T-helper 1 cell treated with Interleukin-12 subunit alpha and Interleukin-12 subunit beta and Interleukin-4 antibody, amounts not matched to agents 30 ng/mL and 1 ng/mL, for 36 hours (primary cell): ENCODE measurements around the gene TMEM132A. TPM values are rescaled to one million over a fixed set of nuclear protein-coding genes. Genes with fewer than 3 reads are reported as not detected.

ENCODE experiments used
- intact Hi-C: fragments of 100-400 bp; cut with micrococcal nuclease; formaldehyde crosslinking; loops from one replicate; pipeline ENCODE4 v1.15.1; 2024
- total RNA-seq: library from RNA; stranded (reverse); gene quantifications from 2 replicates; pipeline ENCODE4 v1.2.3, GENCODE V29; 2022

The TMEM132A gene
- total RNA-seq, 1 donor from 2014 or later, result 1.0 TPM

GRCh38 chr11:60934790-60935605, 10.7 kb downstream of the TMEM132A start:
- intact Hi-C loops, result no loop called here

- intact Hi-C loops, result no loop called here
Measured at GRCh38 chr11:60935676-60936442, 11.6 kb downstream of the TMEM132A start.

DNA sequence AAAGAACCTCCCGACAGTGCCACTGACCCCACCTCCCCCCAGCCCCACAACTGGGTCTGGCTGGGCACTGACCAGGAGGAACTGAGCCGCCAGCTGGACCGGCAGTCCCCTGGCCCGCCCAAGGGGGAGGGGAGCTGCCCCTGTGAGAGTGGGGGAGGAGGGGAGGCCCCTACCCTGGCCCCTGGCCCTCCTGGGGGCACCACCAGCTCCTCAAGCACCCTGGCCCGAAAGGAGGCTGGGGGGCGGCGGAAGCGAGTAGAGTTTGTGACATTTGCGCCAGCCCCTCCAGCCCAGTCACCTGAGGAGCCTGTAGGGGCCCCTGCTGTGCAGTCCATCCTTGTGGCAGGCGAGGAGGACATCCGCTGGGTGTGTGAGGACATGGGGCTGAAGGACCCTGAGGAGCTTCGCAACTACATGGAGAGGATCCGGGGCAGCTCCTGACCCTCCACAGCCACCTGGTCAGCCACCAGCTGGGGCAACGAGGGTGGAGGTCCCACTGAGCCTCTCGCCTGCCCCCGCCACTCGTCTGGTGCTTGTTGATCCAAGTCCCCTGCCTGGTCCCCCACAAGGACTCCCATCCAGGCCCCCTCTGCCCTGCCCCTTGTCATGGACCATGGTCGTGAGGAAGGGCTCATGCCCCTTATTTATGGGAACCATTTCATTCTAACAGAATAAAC, 12.3 kb downstream of the TMEM132A start:
- intact Hi-C loops, result no loop called here

- intact Hi-C loops, result no loop called here
Measured at GRCh38 chr11:60937144-60937527, 12.9 kb downstream of the TMEM132A start.

- intact Hi-C loops, result no loop called here
Measured at GRCh38 chr11:60937811-60938210, 13.6 kb downstream of the TMEM132A start.

GRCh38 chr11:60938500-60938899, 14.2 kb downstream of the TMEM132A start:
- intact Hi-C loops, result no loop called here

DNA sequence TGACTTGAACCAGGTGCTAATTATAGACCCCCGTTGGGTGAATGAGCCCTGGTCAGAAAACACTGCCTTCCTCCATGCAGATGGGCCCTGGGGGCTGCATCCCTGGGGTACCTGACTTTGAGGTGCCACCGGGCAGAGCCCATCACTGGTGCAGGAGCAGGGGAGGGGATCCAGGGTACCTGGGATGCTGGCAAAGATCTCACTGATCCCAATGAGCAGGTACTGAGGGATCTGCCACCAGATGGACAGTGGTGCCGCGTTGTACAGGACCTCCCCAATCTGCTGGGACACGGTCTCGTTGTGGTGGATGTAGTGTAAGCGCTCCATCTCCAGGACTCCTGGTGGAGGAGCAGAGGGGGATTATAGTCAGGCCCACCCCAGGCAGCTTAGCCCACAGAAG, 15.0 kb downstream of the TMEM132A start:
- intact Hi-C loops, result no loop called here

- intact Hi-C loops, result no loop called here
Measured at GRCh38 chr11:60939855-60940254, 15.6 kb downstream of the TMEM132A start.

- intact Hi-C loops, result no loop called here
Measured at GRCh38 chr11:60941371-60942119, 17.3 kb downstream of the TMEM132A start.

- intact Hi-C loops, result no loop called here
Measured at GRCh38 chr11:60942219-60942618, 18.0 kb downstream of the TMEM132A start.

DNA sequence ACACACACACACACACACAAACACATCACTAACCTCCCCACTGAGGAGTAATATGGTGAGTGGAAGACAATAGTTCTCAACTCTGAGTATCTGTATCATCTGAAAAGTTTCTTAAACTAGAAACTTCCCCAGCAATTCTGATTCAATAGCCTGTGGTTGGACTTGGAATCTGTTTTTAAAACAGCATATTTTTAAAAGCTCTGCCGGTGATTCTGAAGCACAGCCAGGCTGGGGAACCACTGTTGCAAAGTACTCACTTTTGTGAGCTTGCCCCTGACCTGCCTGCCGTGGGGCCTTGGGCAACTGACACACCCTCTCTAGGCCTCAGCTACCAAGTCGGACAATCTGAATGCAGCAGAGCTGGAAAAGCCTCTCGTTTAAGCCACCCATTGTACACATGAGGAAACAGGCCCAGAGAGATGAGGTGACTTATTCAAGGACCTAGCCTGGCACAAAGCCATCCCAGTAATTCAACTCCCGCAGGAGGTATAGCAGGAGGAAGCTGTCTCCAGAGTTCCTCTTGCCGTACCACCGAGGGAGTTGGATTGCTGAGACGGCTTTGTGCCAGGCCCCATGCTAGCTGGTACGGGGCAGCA, 18.8 kb downstream of the TMEM132A start:
- intact Hi-C loops, result no loop called here

DNA sequence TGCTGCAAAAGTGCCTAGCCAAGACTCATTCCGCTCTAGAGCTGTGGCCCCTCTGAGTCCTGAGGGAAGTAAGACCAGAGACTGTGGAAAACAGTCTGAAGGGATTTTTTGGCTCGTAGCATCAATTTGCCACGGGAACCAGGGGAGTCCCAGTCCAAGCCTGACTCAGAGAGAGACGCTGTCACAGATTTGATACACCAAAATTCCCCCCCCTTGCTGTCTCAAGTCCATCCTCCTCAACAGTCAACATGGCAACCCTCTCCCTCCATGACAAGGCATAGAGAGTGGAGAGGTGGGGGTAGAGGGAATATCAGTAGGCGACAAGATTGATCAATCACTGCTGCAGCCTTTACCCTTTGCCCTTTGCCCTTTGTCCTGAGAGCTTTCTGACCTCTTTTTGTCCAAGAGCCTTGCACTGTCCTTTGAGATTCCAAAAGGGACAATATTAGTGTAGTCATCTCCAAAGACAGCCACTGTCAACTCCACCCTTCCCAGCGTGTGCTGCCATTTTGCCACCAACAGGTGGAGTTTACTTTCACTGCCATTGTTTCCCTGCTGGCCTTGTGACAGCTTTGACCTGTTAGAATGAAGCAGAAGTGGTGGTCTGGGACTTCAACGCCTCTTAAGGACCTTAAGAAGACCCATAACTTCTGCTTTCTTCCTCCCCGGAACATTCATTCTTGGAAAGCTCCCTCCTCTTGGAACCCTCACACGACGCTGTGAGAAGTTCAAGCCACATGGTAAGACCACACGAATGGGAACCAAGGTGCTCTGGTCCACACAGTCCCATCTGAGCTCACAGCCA, 20.4 kb downstream of the TMEM132A start:
- intact Hi-C loops, result loop anchor here (1.0 kb wide), 1 partner anchor 185 kb away; no protein-coding TSS in a partner anchor

- intact Hi-C loops, result loop anchor here (1.0 kb wide), 1 partner anchor 184 kb away; no protein-coding TSS in a partner anchor
Measured at GRCh38 chr11:60945295-60945667, 21.0 kb downstream of the TMEM132A start.

DNA sequence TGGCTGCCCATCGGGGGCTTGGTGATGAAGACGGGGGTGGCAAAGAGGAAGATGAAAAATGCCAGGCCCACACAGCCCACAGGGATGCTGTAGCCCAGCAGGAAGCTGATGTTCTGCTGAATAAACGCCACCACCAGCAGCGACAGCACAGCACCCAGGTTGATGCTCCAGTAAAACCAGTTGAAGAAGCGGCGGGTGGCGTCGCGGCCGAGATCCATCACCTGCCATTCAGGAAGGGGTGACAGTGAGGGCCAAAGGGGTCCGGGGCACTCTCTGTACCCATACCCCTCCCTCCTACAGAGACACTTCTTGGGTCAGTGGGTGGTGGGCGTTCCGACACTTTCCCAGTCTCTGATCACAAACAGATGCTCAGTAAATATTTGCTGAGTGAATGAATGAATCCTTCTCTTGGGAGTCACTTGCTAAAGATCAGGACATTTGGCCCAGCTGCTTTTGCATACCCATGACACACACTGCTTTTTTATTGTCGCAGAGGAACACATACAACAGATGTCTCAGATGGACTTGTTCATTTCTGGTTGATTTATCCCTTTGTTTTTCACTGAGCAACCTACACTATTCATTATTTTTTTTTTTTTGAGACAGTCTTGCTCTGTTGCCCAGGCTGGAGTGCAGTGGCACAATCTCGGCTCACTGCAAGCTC, 22.5 kb downstream of the TMEM132A start:
- intact Hi-C loops, result no loop called here

DNA sequence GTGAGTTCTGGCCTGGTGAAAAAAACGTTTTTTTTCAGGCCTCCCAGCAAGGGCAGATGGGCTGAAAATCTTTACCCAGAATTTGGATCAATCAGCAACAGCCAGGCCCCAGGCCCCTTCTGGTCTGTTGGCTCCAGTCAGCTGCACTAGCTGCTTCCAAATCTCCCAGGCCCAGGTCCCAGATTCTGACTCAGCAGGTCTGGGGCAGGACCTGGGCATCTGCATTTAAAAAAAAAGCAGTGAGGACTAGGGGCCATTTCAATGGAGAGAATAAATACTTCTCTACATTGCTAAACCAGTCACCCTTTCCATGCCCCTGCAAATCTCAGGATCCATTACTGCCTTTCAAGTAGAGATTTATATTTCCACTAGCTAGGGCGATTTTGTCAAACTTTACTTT, 23.4 kb downstream of the TMEM132A start:
- intact Hi-C loops, result no loop called here

DNA sequence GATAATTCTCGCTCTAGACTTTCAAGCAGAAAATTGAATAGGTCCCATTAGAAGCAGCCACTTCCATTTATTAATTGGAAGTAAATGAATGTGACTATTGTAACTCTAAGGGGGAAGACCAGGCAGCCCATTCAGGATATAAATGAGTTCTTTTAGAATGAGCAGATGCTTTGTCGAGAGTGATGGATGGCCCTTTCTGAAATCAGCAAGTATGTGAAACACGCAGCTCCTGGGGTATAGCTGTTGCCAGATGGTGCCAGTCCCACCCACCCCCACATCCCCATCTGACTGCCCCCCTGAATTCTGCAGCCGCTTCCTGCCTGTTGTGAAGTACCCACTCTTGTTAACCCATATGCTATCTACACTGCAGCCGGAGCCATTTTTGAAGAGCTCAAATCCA, 24.0 kb downstream of the TMEM132A start:
- intact Hi-C loops, result no loop called here

GRCh38 chr11:60950024-60950423, 25.8 kb downstream of the TMEM132A start:
- intact Hi-C loops, result no loop called here

DNA sequence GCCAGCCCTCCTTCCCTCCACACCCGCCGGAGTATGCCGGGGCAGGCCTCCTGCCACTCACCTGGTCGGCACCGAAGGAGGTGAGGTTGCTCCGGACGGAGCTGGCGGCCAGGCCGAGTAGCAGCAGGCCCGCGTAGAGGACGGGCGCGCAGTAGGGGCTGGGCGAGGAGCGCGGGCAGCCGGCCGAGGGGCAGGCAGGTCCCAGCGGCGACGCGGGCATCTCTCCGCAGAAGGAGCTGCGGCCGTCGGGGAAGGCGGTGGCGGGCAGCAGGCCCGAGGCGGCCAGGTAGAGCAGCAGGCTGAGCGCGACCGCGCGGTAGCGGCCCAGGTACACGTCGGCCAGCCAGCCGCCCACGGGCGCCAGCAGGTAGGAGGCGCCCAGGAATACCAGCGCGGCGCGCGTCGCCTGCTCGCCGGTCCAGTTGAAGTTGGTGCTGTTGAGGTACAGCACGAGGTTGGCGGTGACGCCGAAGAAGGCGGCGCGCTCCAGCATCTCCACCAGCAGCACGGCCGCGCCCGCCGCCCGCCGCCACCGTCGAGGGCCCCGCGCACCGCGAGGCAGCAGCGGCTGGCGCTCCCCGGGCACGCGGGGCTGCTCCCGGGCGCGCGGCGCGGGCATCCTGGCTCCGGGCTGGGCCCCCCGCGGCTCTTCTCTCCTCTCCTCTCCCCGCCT, 26.8 kb downstream of the TMEM132A start:
- intact Hi-C loops, result no loop called here

DNA sequence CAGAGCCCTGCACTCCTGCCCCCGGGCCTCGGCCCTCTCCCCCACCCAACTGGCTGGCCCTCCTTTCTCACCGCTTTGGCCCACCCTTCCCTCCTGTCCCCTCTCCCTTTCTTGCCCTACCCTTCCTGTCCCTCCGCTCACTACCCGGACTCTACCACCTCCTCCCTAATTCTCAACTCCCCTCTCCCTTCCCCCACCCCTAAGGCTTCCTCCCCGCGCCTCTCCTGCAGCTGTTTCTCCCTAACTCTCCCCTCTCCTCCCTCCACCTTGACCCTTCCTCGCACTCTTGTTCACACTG, 27.3 kb downstream of the TMEM132A start:
- intact Hi-C loops, result no loop called here
